Duodenal mucosa (tissue), 2 donors: ENCODE results near the gene COLEC12.

Experiments used
- H3K27ac ChIP-seq: one replicate; pipeline ENCODE4 v1.7.0; 2013; ENCODE audit warnings: low read depth, low read length
- H3K27me3 ChIP-seq, 2 donors: one replicate each; pipeline ENCODE4 v1.7.0; 2013; ENCODE audit warnings: low read length in 2 of 2, control low read depth in 1 of 2; ENCODE audit not compliant: insufficient read depth in 2 of 2, control insufficient read depth in 1 of 2
- H3K36me3 ChIP-seq, 2 donors: one replicate each; pipeline ENCODE4 v1.7.0; 2013; ENCODE audit warnings: low read length in 2 of 2, control low read depth in 1 of 2; ENCODE audit not compliant: insufficient read depth in 2 of 2, control insufficient read depth in 1 of 2
- H3K4me1 ChIP-seq, 2 donors: one replicate each; pipeline ENCODE4 v1.7.0; 2013; ENCODE audit warnings: low read length in 2 of 2, control low read depth in 1 of 2; ENCODE audit not compliant: insufficient read depth in 2 of 2, control insufficient read depth in 1 of 2
- H3K4me3 ChIP-seq, 2 donors: one replicate each; pipeline ENCODE4 v1.7.0; 2013; ENCODE audit warnings: low read length in 2 of 2, low read depth in 1 of 2
- H3K9ac ChIP-seq, 2 donors: one replicate each; pipeline ENCODE4 v1.7.0; 2013; ENCODE audit warnings: low read length in 2 of 2, low read depth in 1 of 2
- H3K9me3 ChIP-seq, 2 donors: one replicate each; pipeline ENCODE4 v1.7.0; 2013; ENCODE audit warnings: low read length in 2 of 2, control low read depth in 1 of 2; ENCODE audit not compliant: control insufficient read depth in 1 of 2

COLEC12 gene

DNA sequence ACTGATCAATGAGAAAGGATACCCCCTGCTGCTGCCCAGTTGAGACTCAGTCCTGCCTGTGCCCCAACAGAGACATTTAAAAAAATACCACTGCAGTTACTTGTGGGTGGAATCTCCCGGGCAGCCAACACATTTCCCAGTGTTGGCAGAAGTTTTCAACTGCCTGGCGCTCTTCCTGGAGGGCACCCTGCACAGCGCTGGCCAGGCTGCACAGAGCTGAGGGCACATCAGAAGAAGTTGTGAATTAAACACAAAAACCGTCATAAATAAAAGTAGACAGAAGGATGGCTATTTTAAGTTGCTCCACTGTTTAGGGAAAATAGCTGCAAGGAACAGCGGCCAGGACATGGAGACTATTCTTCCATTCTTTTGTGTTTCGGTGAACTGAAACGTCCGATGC lies 122.4 kb downstream of the COLEC12 start:
- Histone ChIP-seq H3K9me3 (no peaks in the 10 kb centered on the region), H3K9ac (no peak overlapping the region), H3K36me3 (no peaks in the 10 kb centered on the region), H3K27ac (no peak overlapping the region), H3K27me3 (no peaks in the 10 kb centered on the region), H3K4me3 (no peak overlapping the region), H3K4me1 (peaks cover 0 to 8% of the 10 kb centered on the region in 2 donors)

- Histone ChIP-seq H3K4me3 (no peak overlapping the region), H3K36me3 (no peaks in the 10 kb centered on the region), H3K9ac (no peak overlapping the region), H3K27ac (no peak overlapping the region), H3K9me3 (no peaks in the 10 kb centered on the region), H3K4me1 (peaks cover 0 to 8% of the 10 kb centered on the region in 2 donors), H3K27me3 (no peaks in the 10 kb centered on the region)
These were observed 123.4 kb downstream of the COLEC12 start for GRCh38 chr18:377088-377487.

- no peak overlapping the region for H3K27ac ChIP-seq
- H3K27me3 ChIP-seq, result no peaks in the 10 kb centered on the region
- no peaks in the 10 kb centered on the region for H3K9me3 ChIP-seq
- H3K9ac ChIP-seq, result no peak overlapping the region
- H3K4me1 ChIP-seq, result peaks cover 0 to 8% of the 10 kb centered on the region in 2 donors
- no peaks in the 10 kb centered on the region for H3K36me3 ChIP-seq
- H3K4me3 ChIP-seq, result no peak overlapping the region
These were observed 124.2 kb downstream of the COLEC12 start for GRCh38 chr18:376311-376710.

DNA sequence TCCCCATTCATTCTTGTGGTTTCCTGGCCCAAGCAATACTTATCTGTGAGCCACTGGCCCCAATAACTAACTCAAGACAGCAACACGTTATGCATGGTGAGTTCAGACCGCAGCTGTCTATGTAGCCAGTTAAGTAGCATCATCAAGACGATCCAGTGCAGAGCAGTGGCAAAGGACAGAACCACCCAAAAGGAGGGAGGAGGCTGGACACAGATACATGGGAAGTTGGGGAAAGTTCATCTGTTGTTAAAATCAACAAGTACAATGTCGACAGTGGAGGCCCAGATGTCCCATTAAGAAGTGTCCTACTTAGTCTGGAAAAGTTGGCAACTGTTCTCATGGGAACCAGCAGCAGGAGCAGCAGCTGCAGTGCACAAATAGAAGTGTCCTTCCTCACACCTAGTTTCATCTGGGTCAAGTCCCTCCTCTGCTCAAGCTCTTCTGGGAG lies 125.8 kb downstream of the COLEC12 start:
- Histone ChIP-seq H3K9me3 (no peaks in the 10 kb centered on the region), H3K9ac (no peak overlapping the region), H3K36me3 (no peaks in the 10 kb centered on the region), H3K4me1 (peaks cover 0 to 4% of the 10 kb centered on the region in 2 donors), H3K4me3 (no peak overlapping the region), H3K27ac (no peak overlapping the region), H3K27me3 (no peaks in the 10 kb centered on the region)

DNA sequence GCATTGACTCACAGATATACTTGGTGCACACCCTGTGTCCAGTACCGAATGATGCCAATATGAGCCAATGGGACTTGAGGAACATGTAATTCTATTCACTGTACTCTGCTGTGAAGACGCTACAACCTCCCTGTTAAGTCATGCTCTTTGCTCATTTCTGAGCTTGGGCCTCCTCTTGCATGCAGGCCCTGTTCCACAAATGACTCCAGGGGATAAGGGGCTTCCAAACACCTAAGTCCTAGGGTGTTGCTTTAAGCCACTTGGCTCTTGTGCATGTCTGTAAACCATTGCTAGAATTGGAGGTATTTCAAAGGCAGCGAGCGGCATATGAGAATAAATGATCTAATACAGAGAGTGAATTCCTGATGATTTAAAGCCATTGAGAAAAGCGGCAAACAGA lies 126.7 kb downstream of the COLEC12 start:
- H3K27me3 ChIP-seq, result no peaks in the 10 kb centered on the region
- H3K9ac ChIP-seq, result no peak overlapping the region
- no peaks in the 10 kb centered on the region for H3K4me1 ChIP-seq
- no peak overlapping the region for H3K4me3 ChIP-seq
- no peaks in the 10 kb centered on the region for H3K36me3 ChIP-seq
- H3K9me3 ChIP-seq, result no peaks in the 10 kb centered on the region
- H3K27ac ChIP-seq, result no peak overlapping the region

DNA sequence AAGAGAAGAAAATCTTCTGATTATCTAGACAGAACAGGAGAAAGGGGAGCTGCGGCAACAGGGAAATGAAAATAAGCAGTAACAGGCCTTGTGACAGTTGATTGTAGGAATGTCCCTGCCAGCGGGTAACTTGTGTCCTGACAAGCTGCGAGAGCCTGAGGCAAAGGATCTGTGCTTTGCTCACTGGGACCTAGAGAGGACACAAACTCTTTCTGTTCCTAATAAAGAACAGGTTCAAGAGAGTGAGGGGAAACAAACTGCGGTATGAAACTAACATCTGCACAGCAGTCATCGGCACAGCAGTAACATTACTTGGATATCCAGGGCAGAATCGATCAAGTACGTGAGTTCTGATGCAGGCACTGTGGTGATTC lies 128.9 kb downstream of the COLEC12 start:
- Histone ChIP-seq H3K9me3 (no peaks in the 10 kb centered on the region), H3K27ac (no peak overlapping the region), H3K27me3 (no peaks in the 10 kb centered on the region), H3K36me3 (no peaks in the 10 kb centered on the region), H3K4me1 (no peaks in the 10 kb centered on the region), H3K4me3 (no peak overlapping the region), H3K9ac (no peak overlapping the region)

- Histone ChIP-seq H3K4me3 (no peak overlapping the region), H3K9ac (no peak overlapping the region), H3K36me3 (no peaks in the 10 kb centered on the region), H3K27ac (no peak overlapping the region), H3K4me1 (no peaks in the 10 kb centered on the region), H3K27me3 (no peaks in the 10 kb centered on the region), H3K9me3 (no peaks in the 10 kb centered on the region)
These were observed 129.5 kb downstream of the COLEC12 start for GRCh38 chr18:370751-371608.

- Histone ChIP-seq H3K9me3 (no peaks in the 10 kb centered on the region), H3K36me3 (no peaks in the 10 kb centered on the region), H3K27ac (no peak overlapping the region), H3K4me1 (no peaks in the 10 kb centered on the region), H3K9ac (no peak overlapping the region), H3K27me3 (no peaks in the 10 kb centered on the region), H3K4me3 (no peak overlapping the region)
These were observed 131.1 kb downstream of the COLEC12 start for GRCh38 chr18:369224-370015.

DNA sequence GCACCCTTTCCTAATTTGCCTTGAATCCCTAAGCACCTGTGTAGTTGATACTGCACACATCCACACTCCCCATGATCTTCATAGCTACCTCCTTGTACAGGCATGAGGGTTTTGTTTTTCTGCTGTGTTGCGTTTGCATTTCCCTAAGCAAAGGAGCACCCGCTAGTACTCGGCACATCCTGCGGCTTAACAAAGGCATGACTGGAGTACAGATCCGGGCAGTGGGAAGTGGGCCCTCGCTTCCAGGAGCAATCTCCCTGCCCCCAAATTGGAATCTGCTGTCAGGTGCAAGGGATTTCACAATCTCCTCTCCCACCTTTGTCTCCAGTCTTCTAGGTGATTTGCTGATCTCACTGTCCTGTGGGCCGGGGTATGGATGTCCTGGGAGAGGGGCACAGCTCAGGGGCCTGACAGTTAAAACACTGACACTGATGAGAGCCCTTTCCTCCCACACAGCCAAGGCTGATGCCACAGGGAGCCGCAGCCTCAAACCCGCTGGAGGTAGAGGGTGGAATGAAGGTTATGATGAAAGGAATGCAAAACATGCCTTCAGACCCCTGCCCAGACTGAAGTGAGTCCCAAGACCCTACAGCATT lies 133.9 kb downstream of the COLEC12 start:
- Histone ChIP-seq H3K27me3 (no peaks in the 10 kb centered on the region), H3K4me3 (no peak overlapping the region), H3K27ac (no peak overlapping the region), H3K9ac (no peak overlapping the region), H3K4me1 (no peaks in the 10 kb centered on the region), H3K9me3 (no peaks in the 10 kb centered on the region), H3K36me3 (no peaks in the 10 kb centered on the region)

- H3K36me3 ChIP-seq, result no peaks in the 10 kb centered on the region
- no peaks in the 10 kb centered on the region for H3K9me3 ChIP-seq
- no peaks in the 10 kb centered on the region for H3K4me1 ChIP-seq
- no peak overlapping the region for H3K4me3 ChIP-seq
- no peaks in the 10 kb centered on the region for H3K27me3 ChIP-seq
- H3K9ac ChIP-seq, result no peak overlapping the region
- no peak overlapping the region for H3K27ac ChIP-seq
These were observed 134.8 kb downstream of the COLEC12 start for GRCh38 chr18:365651-366050.
